GM12878 (cell line): ENCODE data around the gene AFTPH. TPM values are rescaled to one million over a fixed set of nuclear protein-coding genes. Genes with fewer than 3 reads are reported as not detected.

Source experiments
- ATAC-seq: fragments of 200-7000 bp; cut with Tn5 transposase; 3 replicates; pipeline ENCODE4 v1.9.1; 2020; ENCODE audit warnings: mild to moderate bottlenecking, moderate library complexity
- BruUV-seq: library from RNA; stranded (reverse); fragments of 400-500 nt; replicated peaks from 2 replicates; lab custom pipeline; 2021; lab: Mats Ljungman, UMichigan
- CTCF ChIA-PET: fragments of 300-600 bp; sonication (Branson Sonifier 250); formaldehyde crosslinking; extraction: SDS; loops from one replicate; lab custom pipeline; 2021; ENCODE audit warnings: inconsistent platforms; lab: Yijun Ruan, JAX
- POLR2A ChIA-PET: fragments of 350-600 bp; formaldehyde crosslinking; extraction: SDS; loops from one replicate; lab custom pipeline; 2021; ENCODE audit warnings: inconsistent platforms; lab: Charles Lee
- RAD21 ChIA-PET: fragments of 300-600 bp; sonication (Branson Sonifier 250); formaldehyde crosslinking; loops from one replicate; lab custom pipeline; 2023; ENCODE audit warnings: antibody characterized with exemption; ENCODE audit not compliant: unreplicated experiment; lab: Charles Lee
- SMC1A ChIA-PET: fragments of 300-600 bp; sonication (Branson Sonifier 250); formaldehyde crosslinking; loops from one replicate; lab custom pipeline; 2023; ENCODE audit not compliant: unreplicated experiment, uncharacterized antibody; lab: Charles Lee
- DNase-seq: peaks from one replicate; pipeline ENCODE4 v3.0.0-alpha.2; 2011; ENCODE audit warnings: low read depth, low spot score
- FAIRE-seq: peaks from 3 replicates; lab custom pipeline; 2011; peaks lifted over from hg19 to GRCh38; lab: Jason Lieb, UNC
- H2AFZ ChIP-seq: 2 replicates; pipeline ENCODE4 v1.6.0; 2011; ENCODE audit warnings: low read depth, low read length, control low read depth; ENCODE audit not compliant: control insufficient read depth
- H3K27ac ChIP-seq: 2 replicates; pipeline ENCODE4 v1.5.1; 2011; ENCODE audit warnings: control low read depth; ENCODE audit not compliant: control insufficient read depth, insufficient read depth
- H3K27me3 ChIP-seq, 2 experiments: replicated peaks in 1 of 2; 2 replicates each; pipeline versions ENCODE4 v1.6.0 to v1.6.1; 2011; ENCODE audit warnings: low read length in 1 of 2; ENCODE audit not compliant: control insufficient read depth in 2 of 2, insufficient read depth in 2 of 2
- H3K36me3 ChIP-seq, 2 experiments: 2 replicates each; pipeline ENCODE4 v1.5.1; 2011; ENCODE audit warnings: low read length in 1 of 2; ENCODE audit not compliant: control insufficient read depth in 2 of 2, insufficient read depth in 2 of 2
- H3K4me1 ChIP-seq: 2 replicates; pipeline ENCODE4 v1.6.1; 2011; ENCODE audit warnings: mild to moderate bottlenecking, low read length, moderate library complexity, mixed read lengths; ENCODE audit not compliant: control insufficient read depth, insufficient read depth
- H3K4me2 ChIP-seq: 2 replicates; pipeline ENCODE4 v1.6.0; 2011; ENCODE audit warnings: control low read depth; ENCODE audit not compliant: control insufficient read depth, insufficient read depth
- H3K4me3 ChIP-seq: fragments of 200-600 bp; sonication (generic); 2 replicates; pipeline ENCODE4 v1.5.1; 2016
- H3K79me2 ChIP-seq: 2 replicates; pipeline ENCODE4 v1.6.0; 2011; ENCODE audit warnings: low read length; ENCODE audit not compliant: control insufficient read depth, insufficient read depth
- H3K9ac ChIP-seq: 2 replicates; pipeline ENCODE4 v1.8.0; 2011; ENCODE audit warnings: low read length, control low read depth, mixed read lengths; ENCODE audit not compliant: control insufficient read depth, insufficient read depth
- H3K9me3 ChIP-seq: replicated peaks from 3 replicates; pipeline ENCODE4 v1.5.1; 2011; ENCODE audit warnings: mild to moderate bottlenecking, low read length; ENCODE audit not compliant: control insufficient read depth, insufficient read depth
- H4K20me1 ChIP-seq: 2 replicates; pipeline ENCODE4 v1.6.0; 2011; ENCODE audit not compliant: control insufficient read depth, insufficient read depth
- ATF7 ChIP-seq: fragments of 450-650 bp; IDR thresholded peaks from 2 replicates; pipeline ENCODE4 v1.6.1; 2016; ENCODE audit warnings: low read depth, mild to moderate bottlenecking
- CBFB ChIP-seq: IDR thresholded peaks from 2 replicates; pipeline ENCODE4 v1.6.1; 2016; ENCODE audit warnings: antibody characterized with exemption, low read depth
- CEBPB ChIP-seq, 2 experiments: fragments of 150-350 bp in 1 of 2; IDR thresholded peaks; 2 replicates each; pipeline ENCODE4 v1.6.1; 2012 to 2014; ENCODE audit warnings: low read depth in 2 of 2, low read length in 2 of 2, borderline replicate concordance in 1 of 2, inconsistent platforms in 1 of 2
- CREM ChIP-seq: IDR thresholded peaks from 2 replicates; pipeline ENCODE4 v1.6.1; 2014; ENCODE audit warnings: antibody characterized with exemption, low read depth
- FOXK2 ChIP-seq: fragments of 450-650 bp; IDR thresholded peaks from 2 replicates; pipeline ENCODE4 v1.6.1; 2017; ENCODE audit warnings: mild to moderate bottlenecking, moderate library complexity
- HCFC1 ChIP-seq: fragments of 150-350 bp; IDR thresholded peaks from 2 replicates; pipeline ENCODE4 v1.6.1; 2014; ENCODE audit warnings: low read length
- MXI1 ChIP-seq: fragments of 150-350 bp; IDR thresholded peaks from 2 replicates; pipeline ENCODE4 v1.6.1; 2011; ENCODE audit warnings: low read depth, mild to moderate bottlenecking, inconsistent platforms, low read length, improper control_type of control experiment
- MYC ChIP-seq: IDR thresholded peaks from 2 replicates; pipeline ENCODE4 v1.6.1; 2011; ENCODE audit warnings: mild to moderate bottlenecking, low read length, moderate library complexity, inconsistent platforms; ENCODE audit not compliant: insufficient read depth, insufficient replicate concordance, insufficient read length, severe bottlenecking
- NKRF ChIP-seq: fragments of 450-650 bp; conservative IDR thresholded peaks from 2 replicates; pipeline ENCODE4 v1.6.1; 2017; ENCODE audit warnings: mild to moderate bottlenecking, moderate library complexity
- PBX3 ChIP-seq: IDR thresholded peaks from 2 replicates; pipeline ENCODE4 v1.6.1; 2011; ENCODE audit warnings: mild to moderate bottlenecking, low read depth, low read length, moderate library complexity; ENCODE audit not compliant: insufficient replicate concordance
- PML ChIP-seq: IDR thresholded peaks from 2 replicates; pipeline ENCODE4 v1.6.1; 2012; ENCODE audit warnings: low read length, inconsistent platforms
- RAD21 ChIP-seq: IDR thresholded peaks from 2 replicates; pipeline ENCODE4 v1.6.1; 2011; ENCODE audit warnings: mild to moderate bottlenecking, low read depth, low read length, moderate library complexity; ENCODE audit not compliant: insufficient read depth
- RFX5 ChIP-seq: IDR thresholded peaks from 2 replicates; pipeline ENCODE4 v1.6.1; 2011; ENCODE audit warnings: low read depth, low read length, improper control_type of control experiment
- SMARCA5 ChIP-seq: fragments of 450-650 bp; IDR thresholded peaks from 2 replicates; pipeline ENCODE4 v1.6.1; 2017; ENCODE audit warnings: mild to moderate bottlenecking
- TCF12 ChIP-seq: IDR thresholded peaks from 2 replicates; pipeline ENCODE4 v1.6.1; 2011; ENCODE audit warnings: low read depth, mild to moderate bottlenecking, low read length
- TCF3 ChIP-seq: IDR thresholded peaks from 2 replicates; pipeline ENCODE4 v1.6.1; 2012; ENCODE audit warnings: low read depth, mild to moderate bottlenecking, low read length, borderline replicate concordance; ENCODE audit not compliant: insufficient read depth
- YBX1 ChIP-seq: fragments of 450-650 bp; IDR thresholded peaks from 2 replicates; pipeline ENCODE4 v1.6.1; 2016; ENCODE audit warnings: antibody characterized with exemption
- YY1 ChIP-seq: IDR thresholded peaks from 2 replicates; pipeline ENCODE4 v1.6.1; 2011; ENCODE audit warnings: low read depth, mild to moderate bottlenecking, low read length
- ZNF207 ChIP-seq: fragments of 450-650 bp; IDR thresholded peaks from 2 replicates; pipeline ENCODE4 v1.6.1; 2014; ENCODE audit warnings: antibody characterized with exemption, mild to moderate bottlenecking, borderline replicate concordance
- whole genome bisulfite sequencing: methylation state at CpG from one replicate; pipeline ENCODE4 v1.1.6; 2016; ENCODE audit warnings: low lambda C conversion rate; ENCODE audit not compliant: insufficient replicate concordance, insufficient coverage; ENCODE audit errors: missing lambda C conversion rate; 5-methylcytosine and 5-hydroxymethylcytosine counted together
- in situ Hi-C: fragments of 300-500 bp; cut with MboI; formaldehyde crosslinking; loops from 9 replicates; pipeline ENCODE4 v1.14.3; 2018; ENCODE audit warnings: mixed read lengths
- intact Hi-C: fragments of 100-400 bp; cut with micrococcal nuclease; formaldehyde crosslinking; loops from one replicate; pipeline ENCODE4 v1.14.2; 2022; ENCODE audit not compliant: unreplicated experiment
- polyA plus RNA-seq, 11 experiments: library from polyadenylated mRNA; depleted of rRNA in 4 of 11; unstranded in 6 of 11; stranded (reverse) in 5 of 11; fragments of >200 nt; fragmentation: Nextera tagmentation in 4 of 11; fragmentation: Illumina TruSeq in 1 of 11; extraction: Ambion mirVana in 4 of 11; extraction: Trizol in 1 of 11; gene quantifications; 1 replicate in 1 of 11; 2 replicates in 10 of 11; pipeline versions ENCODE4 v1.2.1 to v1.2.3, GENCODE V29; 2011 to 2016; ENCODE audit warnings: inconsistent platforms in 2 of 11, missing spikeins in 2 of 11, low read depth in 1 of 11
- total RNA-seq, 4 experiments: library from RNA; depleted of rRNA in 3 of 4; stranded (reverse); fragments of >200 nt in 3 of 4; fragmentation: Illumina TruSeq in 1 of 4; extraction: Trizol in 1 of 4; gene quantifications; 2 replicates each; pipeline versions ENCODE4 v1.2.1 to v1.2.3, GENCODE V29; 2013 to 2021

The AFTPH gene
- total and polyA plus RNA-seq, 10 of the 15 experiments (the other 5 are each of a cell fraction or from before 2014, with no cell fraction given), result 25.6 to 77.3 (median 39.5) TPM

GRCh38 chr2:64606479-64607363 is 82.6 kb downstream of the AFTPH start:
- Histone ChIP-seq H2AFZ (peak overlapping the region; percentile 92), H3K27me3 (no peaks in the 10 kb centered on the region), H3K9ac (peak overlapping the region; percentile 81), H3K4me2 (peak overlapping the region; percentile 95), H3K4me3 (peak overlapping the region; percentile 56; the same call in 1 of the 2 replicates), H4K20me1 (no peaks in the 10 kb centered on the region), H3K79me2 (no peaks in the 10 kb centered on the region), H3K9me3 (no peaks in the 10 kb centered on the region; the same call in 2 of the 3 replicates), H3K4me1 (peaks cover 34% of the 10 kb centered on the region), H3K36me3 (no peaks in the 10 kb centered on the region), H3K27ac (peak overlapping the region; percentile 95)
- DNase-seq (peak; percentile 83), ATAC-seq (peak; percentile 92), FAIRE-seq (peak; percentile 96)
- intact Hi-C loops, result loop anchor here (2.0 to 5.0 kb wide), 3 partner anchors 24 to 256 kb away; no protein-coding TSS in a partner anchor
- RAD21 ChIA-PET, result interaction anchor here (0.6 to 5.3 kb wide), 40 partner anchors 10 to 464 kb away, joined by 3 to 73 read pairs (median 5); partner anchors contain the start of genes AFTPH and SERTAD2
- CTCF ChIA-PET, result interaction anchor here (0.8 to 5.7 kb wide), 38 partner anchors 8 to 310 kb away, joined by 3 to 37 read pairs (median 6); partner anchors contain the start of genes AFTPH and SERTAD2
- in situ Hi-C loops, result no loop called here
- SMC1A ChIA-PET, result interaction anchor here (0.7 to 4.9 kb wide), 47 partner anchors 11 to 312 kb away, joined by 3 to 48 read pairs (median 4); partner anchors contain the start of gene AFTPH
- POLR2A ChIA-PET, result interaction anchor here (0.6 to 4.9 kb wide), 31 partner anchors 9 to 404 kb away, joined by 3 to 30 read pairs (median 4); partner anchors contain the start of gene SERTAD2
- 1% methylated on average over 21 of the region's 21 CpGs for WGBS
- BruUV-seq, result TSS peak; percentile 79
- TF ChIP-seq NKRF (peak; percentile 76), MYC (no peak), YBX1 (no peak), PML (0 out of 2 replicates have a peak, but pooled peaks have one; percentile 68), CREM (peak; percentile 63), TCF3 (peak; percentile 79), CBFB (peak; percentile 83), ZNF207 (no peak), FOXK2 (peak; percentile 39; the same call in 1 of the 2 replicates), ATF7 (peak; percentile 80), MXI1 (0 out of 2 replicates have a peak, but pooled peaks have one; percentile 11), TCF12 (no peak; the same call in 1 of the 2 replicates), HCFC1 (peak; percentile 15; the same call in 1 of the 2 replicates), YY1 (peak; percentile 51; the same call in 1 of the 2 replicates), RAD21 (0 out of 2 replicates have a peak, but pooled peaks have one; percentile 16), CEBPB (IDR thresholded peaks at IDR 0.05; ENCODE audit: borderline replicate concordance in 1 of 2, low read depth in 2 of 2, low read length in 2 of 2) (no peak), RFX5 (peak; percentile 89), SMARCA5 (0 out of 2 replicates have a peak, but pooled peaks have one; percentile 76), PBX3 (no peak)
